OCI-LY1 (cell line): ENCODE results near the gene ADGRF1.

Experiments
- H2AFZ ChIP-seq: fragments of 200-600 bp; sonication (generic), shearing (Covaris generic); 2 replicates; pipeline ENCODE4 v1.6.0; 2014; ENCODE audit warnings: antibody characterized with exemption, mild to moderate bottlenecking, low read length
- H3F3A ChIP-seq: fragments of 200-600 bp; sonication (generic), shearing (Covaris generic); 2 replicates; pipeline ENCODE4 v1.6.0; 2014; ENCODE audit warnings: mild to moderate bottlenecking, antibody characterized with exemption, low read length, moderate library complexity; ENCODE audit not compliant: insufficient read depth
- H3K27ac ChIP-seq: fragments of 200-600 bp; sonication (generic); 2 replicates; pipeline ENCODE4 v1.5.1; 2014; ENCODE audit warnings: low read length, mixed run types, mild to moderate bottlenecking, low read depth; ENCODE audit not compliant: poor library complexity, severe bottlenecking
- H3K27me3 ChIP-seq: fragments of 200-600 bp; sonication (generic); 2 replicates; pipeline ENCODE4 v1.6.0; 2014; ENCODE audit warnings: antibody characterized with exemption, mild to moderate bottlenecking, low read length, moderate library complexity; ENCODE audit not compliant: insufficient read depth
- H3K36me3 ChIP-seq: fragments of 200-600 bp; sonication (generic); 2 replicates; pipeline ENCODE4 v1.6.1; 2014; ENCODE audit warnings: mild to moderate bottlenecking, antibody characterized with exemption, low read length, moderate library complexity, mixed read lengths; ENCODE audit not compliant: insufficient read depth
- H3K4me1 ChIP-seq: fragments of 200-600 bp; sonication (generic); 2 replicates; pipeline ENCODE4 v1.5.1; 2014; ENCODE audit warnings: mild to moderate bottlenecking, low read length, moderate library complexity; ENCODE audit not compliant: insufficient read depth, severe bottlenecking
- H3K4me2 ChIP-seq: fragments of 200-600 bp; sonication (generic), shearing (Covaris generic); 2 replicates; pipeline ENCODE4 v1.6.1; 2014; ENCODE audit warnings: low read length
- H3K4me3 ChIP-seq: fragments of 200-600 bp; sonication (generic); 2 replicates; pipeline ENCODE4 v1.5.1; 2014; ENCODE audit warnings: low read length, low read depth, mild to moderate bottlenecking, mixed read lengths; ENCODE audit not compliant: poor library complexity, severe bottlenecking
- H3K79me2 ChIP-seq: fragments of 200-600 bp; shearing (Covaris generic); 2 replicates; pipeline ENCODE4 v1.6.1; 2016; ENCODE audit warnings: mixed run types, low read length, mixed read lengths; ENCODE audit not compliant: insufficient read depth
- H3K9ac ChIP-seq: fragments of 200-600 bp; sonication (generic), shearing (Covaris generic); 2 replicates; pipeline ENCODE4 v1.6.1; 2014; ENCODE audit warnings: mild to moderate bottlenecking, low read length, mixed read lengths
- H3K9me2 ChIP-seq: fragments of 200-600 bp; sonication (generic), shearing (Covaris generic); 2 replicates; pipeline ENCODE4 v1.6.1; 2014; ENCODE audit warnings: low read depth, mild to moderate bottlenecking, low read length, mixed read lengths
- H3K9me3 ChIP-seq: fragments of 200-600 bp; shearing (Covaris generic); 2 replicates; pipeline ENCODE4 v1.6.1; 2014; ENCODE audit warnings: low read length, mixed read lengths
- H4K20me1 ChIP-seq: fragments of 200-600 bp; sonication (generic), shearing (Covaris generic); 2 replicates; pipeline ENCODE4 v1.6.0; 2016; ENCODE audit warnings: mild to moderate bottlenecking, low read length; ENCODE audit not compliant: insufficient read depth
- EZH2 ChIP-seq: fragments of 200-600 bp; sonication (generic), shearing (Covaris generic); IDR thresholded peaks from 2 replicates; pipeline ENCODE4 v1.8.0; 2017; ENCODE audit warnings: borderline replicate concordance, mixed run types, mild to moderate bottlenecking, antibody characterized with exemption, low read length, moderate library complexity, mixed read lengths
- TF ChIP-seq, protein P1 (sequence below): fragments of 200-600 bp; sonication (generic), shearing (Covaris generic); IDR thresholded peaks from 2 replicates; pipeline ENCODE4 v1.5.1; 2017; ENCODE audit warnings: mild to moderate bottlenecking, antibody characterized with exemption, low read length, moderate library complexity, mixed read lengths

The ADGRF1 gene

DNA sequence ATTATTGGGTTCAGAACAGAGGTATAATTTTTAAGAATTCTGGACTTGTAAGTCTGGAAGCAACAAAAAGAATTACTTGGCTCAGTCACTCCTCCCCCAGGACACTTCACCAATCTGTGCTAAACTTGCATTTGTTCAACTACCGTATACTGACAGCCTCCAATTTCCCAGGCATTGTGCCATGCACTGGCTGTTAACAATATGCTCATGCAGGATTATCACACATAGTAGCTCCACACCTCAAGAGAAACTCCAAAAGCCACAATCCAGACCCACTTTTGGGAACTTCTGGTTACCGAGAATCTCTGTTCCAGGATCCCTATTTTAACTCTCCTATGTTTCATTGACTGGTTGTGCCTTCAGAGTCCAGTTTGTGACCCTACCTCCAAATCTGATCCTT, 7.7 kb downstream of the ADGRF1 start:
- Histone ChIP-seq H3K4me2 (no peak overlapping the region), H3K9me2 (no peaks in the 10 kb centered on the region), H3K9me3 (no peaks in the 10 kb centered on the region), H2AFZ (no peak overlapping the region), H3K36me3 (no peaks in the 10 kb centered on the region), H3K27ac (no peak overlapping the region), H3K4me3 (no peak overlapping the region), H3K27me3 (no peaks in the 10 kb centered on the region), H3F3A (no peaks in the 10 kb centered on the region), H3K4me1 (no peaks in the 10 kb centered on the region), H3K9ac (no peak overlapping the region), H4K20me1 (no peaks in the 10 kb centered on the region), H3K79me2 (no peaks in the 10 kb centered on the region)
- TF ChIP-seq, protein P1, sequence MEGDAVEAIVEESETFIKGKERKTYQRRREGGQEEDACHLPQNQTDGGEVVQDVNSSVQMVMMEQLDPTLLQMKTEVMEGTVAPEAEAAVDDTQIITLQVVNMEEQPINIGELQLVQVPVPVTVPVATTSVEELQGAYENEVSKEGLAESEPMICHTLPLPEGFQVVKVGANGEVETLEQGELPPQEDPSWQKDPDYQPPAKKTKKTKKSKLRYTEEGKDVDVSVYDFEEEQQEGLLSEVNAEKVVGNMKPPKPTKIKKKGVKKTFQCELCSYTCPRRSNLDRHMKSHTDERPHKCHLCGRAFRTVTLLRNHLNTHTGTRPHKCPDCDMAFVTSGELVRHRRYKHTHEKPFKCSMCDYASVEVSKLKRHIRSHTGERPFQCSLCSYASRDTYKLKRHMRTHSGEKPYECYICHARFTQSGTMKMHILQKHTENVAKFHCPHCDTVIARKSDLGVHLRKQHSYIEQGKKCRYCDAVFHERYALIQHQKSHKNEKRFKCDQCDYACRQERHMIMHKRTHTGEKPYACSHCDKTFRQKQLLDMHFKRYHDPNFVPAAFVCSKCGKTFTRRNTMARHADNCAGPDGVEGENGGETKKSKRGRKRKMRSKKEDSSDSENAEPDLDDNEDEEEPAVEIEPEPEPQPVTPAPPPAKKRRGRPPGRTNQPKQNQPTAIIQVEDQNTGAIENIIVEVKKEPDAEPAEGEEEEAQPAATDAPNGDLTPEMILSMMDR, result no peak
- TF ChIP-seq EZH2, result no peak

DNA sequence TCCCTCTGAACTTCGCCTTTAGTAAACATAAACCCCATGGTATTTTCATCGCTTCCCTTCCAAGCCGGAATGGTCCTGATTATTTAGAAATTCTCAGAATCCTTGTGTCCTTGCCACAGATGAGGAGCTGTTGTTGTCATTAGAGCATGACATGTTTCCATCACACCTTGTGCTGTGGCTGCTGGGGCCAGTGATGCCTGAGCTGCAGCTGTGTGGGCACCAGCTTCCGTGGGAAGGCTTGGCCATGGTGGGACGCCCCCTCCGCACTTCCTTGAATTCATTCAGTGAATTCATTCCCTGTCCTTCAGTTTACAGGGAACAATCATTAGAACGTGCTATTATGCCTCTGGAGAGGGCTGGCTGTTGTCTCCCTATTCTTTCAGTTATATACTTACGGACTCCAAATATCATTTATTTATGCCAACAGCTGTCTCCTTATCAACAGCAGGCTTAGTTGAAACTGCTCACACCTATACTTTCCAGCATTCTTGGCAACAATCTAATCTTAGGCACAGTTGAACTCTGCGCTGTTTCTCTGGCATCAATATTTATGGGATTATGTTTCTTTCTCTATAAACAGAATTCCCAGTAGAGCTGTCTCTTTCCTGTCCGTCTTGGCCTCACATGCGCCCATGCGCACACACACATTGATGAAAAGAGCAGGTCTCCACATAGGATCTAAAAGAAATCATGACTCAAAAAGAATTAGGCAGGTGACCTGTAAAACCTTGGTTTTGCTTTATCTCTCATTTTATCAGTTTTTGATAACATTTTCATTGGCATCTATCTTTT, 9.0 kb downstream of the ADGRF1 start:
- Histone ChIP-seq H4K20me1 (no peaks in the 10 kb centered on the region), H3K9me3 (no peaks in the 10 kb centered on the region), H2AFZ (no peak overlapping the region), H3K79me2 (no peaks in the 10 kb centered on the region), H3K4me1 (no peaks in the 10 kb centered on the region), H3K4me2 (no peak overlapping the region), H3K9ac (no peak overlapping the region), H3K27me3 (no peaks in the 10 kb centered on the region), H3K27ac (no peak overlapping the region), H3K9me2 (no peaks in the 10 kb centered on the region), H3F3A (no peaks in the 10 kb centered on the region), H3K4me3 (no peak overlapping the region), H3K36me3 (no peaks in the 10 kb centered on the region)
- TF ChIP-seq, protein P1, result no peak
- TF ChIP-seq EZH2, result no peak

GRCh38 chr6:47031656-47032055, 10.5 kb downstream of the ADGRF1 start:
- no peak overlapping the region for H3K27ac ChIP-seq
- H3K9me2 ChIP-seq, result no peaks in the 10 kb centered on the region
- no peak overlapping the region for H3K4me3 ChIP-seq
- no peaks in the 10 kb centered on the region for H4K20me1 ChIP-seq
- TF ChIP-seq, protein P1, result no peak
- TF ChIP-seq EZH2, result no peak
- H3K4me1 ChIP-seq, result no peaks in the 10 kb centered on the region
- no peaks in the 10 kb centered on the region for H3F3A ChIP-seq
- no peaks in the 10 kb centered on the region for H3K27me3 ChIP-seq
- H2AFZ ChIP-seq, result no peak overlapping the region
- no peaks in the 10 kb centered on the region for H3K79me2 ChIP-seq
- no peaks in the 10 kb centered on the region for H3K9me3 ChIP-seq
- H3K4me2 ChIP-seq, result no peak overlapping the region
- H3K9ac ChIP-seq, result no peak overlapping the region
- H3K36me3 ChIP-seq, result no peaks in the 10 kb centered on the region
